Measurements from ENCODE around the gene GFRA1. TPM values are rescaled to one million over a fixed set of nuclear protein-coding genes. Genes with fewer than 3 reads are reported as not detected.

Gene GFRA1
- total and polyA plus RNA-seq, 2 of the 8 experiments (the other 6 are each of a cell fraction or from before 2014, with no cell fraction given): 1.1 to 2.0 TPM

GRCh38 chr10:116270771-116271592 is 2.0 kb downstream of the GFRA1 start (continued):
- TF ChIP-seq CHD7 (IDR thresholded peaks at IDR 0.05; ENCODE audit: insufficient replicate concordance, low read length) (no peak), RNF2 (IDR thresholded peaks at IDR 0.05; ENCODE audit: borderline replicate concordance, low read depth, low read length, missing control alignments, poor library complexity, severe bottlenecking) (peak; percentile 77), RBBP5 (IDR thresholded peaks at IDR 0.05; ENCODE audit: borderline replicate concordance, low read depth, low read length) (peak; percentile 88; the same call in 1 of the 2 replicates), TAF1 (IDR thresholded peaks at IDR 0.05; ENCODE audit: low read depth, low read length) (peak; percentile 1; the same call in 1 of the 2 replicates), MAX (IDR thresholded peaks at IDR 0.05) (peak; percentile 46; the same call in 1 of the 2 replicates), KDM4A (IDR thresholded peaks at IDR 0.05; ENCODE audit: low read depth, low read length, severe bottlenecking) (peak; percentile 88), BACH1 (IDR thresholded peaks at IDR 0.05; ENCODE audit: low read length) (no peak), CTBP2 (IDR thresholded peaks at IDR 0.05; ENCODE audit: borderline replicate concordance, insufficient read depth, insufficient read length, low read length) (peak; percentile 36)
